ENCODE data around the gene SYMPK. TPM values are rescaled to one million over a fixed set of nuclear protein-coding genes. Genes with fewer than 3 reads are reported as not detected.
"Not testable (repeated sequence)": the region's sequence is repeated elsewhere in the genome, so short reads cannot be mapped to it uniquely, and the experiment has no call there.

The SYMPK gene
- total RNA-seq, 1 donor from 2014 or later: 58.0 TPM

DNA sequence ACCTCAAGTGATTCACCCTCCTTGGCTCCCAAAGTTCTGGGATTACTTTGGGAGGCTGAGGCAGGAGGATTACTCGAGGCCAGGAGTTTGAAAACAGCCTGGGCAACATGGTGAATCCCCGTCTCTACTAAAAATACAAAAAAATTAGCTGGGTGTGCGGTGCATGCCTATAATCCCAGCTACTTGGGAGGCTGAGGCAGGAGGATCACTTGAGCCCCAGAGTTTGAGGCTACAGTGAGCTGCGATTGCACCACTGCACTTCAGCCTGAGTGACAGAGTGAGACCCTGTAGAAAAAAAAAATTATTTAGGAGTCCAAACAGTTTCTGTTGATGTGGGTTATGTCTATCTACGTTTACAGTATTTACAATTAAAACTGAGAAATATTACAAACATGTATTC is 7.9 kb upstream of the SYMPK start:
- DNase-seq (ENCODE audit: extremely low read depth, low read depth, low spot score): no peak

DNA sequence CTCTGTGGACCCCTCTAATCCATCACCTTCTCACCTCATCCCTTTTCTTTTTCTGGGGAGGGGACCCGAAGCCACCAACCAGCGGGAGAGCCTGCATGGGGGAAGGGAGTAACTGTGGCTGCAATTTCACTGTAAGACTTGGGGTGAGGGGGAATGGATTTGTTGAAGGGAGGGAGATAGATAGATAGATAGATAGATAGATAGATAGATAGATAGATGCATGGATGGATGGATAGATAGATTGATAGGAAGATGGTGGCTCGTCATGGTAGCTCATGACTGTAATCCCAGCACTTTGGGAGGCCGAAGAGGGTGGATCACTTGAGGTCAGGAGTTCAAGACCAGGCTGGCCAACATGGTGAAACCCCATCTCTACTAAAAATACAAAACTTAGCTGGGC is 4.3 kb upstream of the SYMPK start:
- DNase-seq (ENCODE audit: extremely low read depth, low read depth, low spot score): not testable (repeated sequence)

DNA sequence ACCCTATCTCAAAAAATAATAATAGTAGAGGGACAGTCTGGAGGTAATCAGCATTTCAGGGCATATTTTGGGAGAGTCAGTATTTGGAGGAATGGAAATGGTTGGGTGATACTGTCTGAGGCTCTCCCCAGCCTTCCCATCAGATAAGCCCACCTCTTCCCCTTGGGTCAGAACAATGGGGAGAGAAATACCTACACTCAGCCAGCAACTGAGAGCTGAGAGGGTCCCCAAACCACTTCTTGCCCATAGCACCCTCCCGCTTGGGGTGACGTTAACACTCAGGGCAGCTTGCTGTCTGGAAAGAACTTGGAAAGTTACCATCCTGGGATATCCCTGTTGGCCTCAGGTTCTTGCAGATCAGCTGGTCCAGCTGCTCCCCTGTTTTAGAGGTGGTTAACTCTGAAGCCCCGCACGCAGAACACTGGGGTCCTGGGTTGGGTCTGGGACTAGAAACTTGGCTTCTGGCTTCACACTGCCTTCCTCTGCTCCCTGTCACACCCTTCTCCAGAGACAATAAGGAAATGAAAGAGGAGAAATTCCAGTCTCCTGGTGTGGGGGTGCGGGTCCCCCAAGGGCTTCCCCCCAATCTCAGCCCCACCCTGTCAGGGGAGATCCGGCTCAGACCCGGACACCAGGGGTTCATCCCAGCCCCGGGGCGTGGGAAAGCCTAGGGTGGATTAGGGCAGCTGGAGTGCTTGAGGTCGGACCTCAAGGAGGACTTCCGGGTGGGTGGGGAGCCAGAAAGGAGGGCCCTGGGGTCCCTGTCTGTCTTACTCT is 3.6 kb upstream of the SYMPK start:
- no peak for DNase-seq (ENCODE audit: extremely low read depth, low read depth, low spot score)

DNA sequence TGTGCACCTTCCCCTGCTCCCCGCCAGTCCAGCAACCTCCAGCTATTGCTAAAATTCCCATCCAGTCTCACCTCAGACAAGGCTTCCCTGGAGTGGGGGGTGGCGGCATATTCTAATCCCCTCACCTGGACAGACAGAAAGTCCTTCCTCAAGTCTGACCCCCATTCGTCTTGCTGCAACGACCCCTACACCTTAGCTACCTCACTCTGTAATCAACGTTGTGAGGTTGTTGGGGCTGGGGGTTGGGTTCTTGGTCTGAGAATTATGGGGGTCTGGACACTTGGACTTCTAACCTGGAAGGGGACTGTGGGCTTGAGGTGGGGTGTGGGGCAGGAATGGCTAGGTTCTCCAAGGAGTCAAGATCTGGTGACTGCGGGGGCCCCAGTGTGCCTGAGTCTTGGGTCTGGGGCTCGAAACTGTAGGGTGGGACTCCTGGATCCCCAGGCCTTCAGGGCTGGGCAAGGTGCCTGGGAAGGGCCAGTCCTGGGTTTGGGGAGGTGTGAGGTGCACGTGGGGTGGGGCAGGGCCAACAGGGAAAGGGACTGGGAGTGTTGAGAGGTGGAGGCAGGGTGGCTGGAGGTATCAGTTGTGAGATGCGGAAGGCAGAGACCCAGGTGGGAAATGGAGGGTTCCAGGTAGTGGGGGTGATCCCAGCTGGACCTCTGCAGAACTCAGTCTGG is 2.5 kb upstream of the SYMPK start:
- DNase-seq (ENCODE audit: extremely low read depth, low read depth, low spot score): no peak

DNA sequence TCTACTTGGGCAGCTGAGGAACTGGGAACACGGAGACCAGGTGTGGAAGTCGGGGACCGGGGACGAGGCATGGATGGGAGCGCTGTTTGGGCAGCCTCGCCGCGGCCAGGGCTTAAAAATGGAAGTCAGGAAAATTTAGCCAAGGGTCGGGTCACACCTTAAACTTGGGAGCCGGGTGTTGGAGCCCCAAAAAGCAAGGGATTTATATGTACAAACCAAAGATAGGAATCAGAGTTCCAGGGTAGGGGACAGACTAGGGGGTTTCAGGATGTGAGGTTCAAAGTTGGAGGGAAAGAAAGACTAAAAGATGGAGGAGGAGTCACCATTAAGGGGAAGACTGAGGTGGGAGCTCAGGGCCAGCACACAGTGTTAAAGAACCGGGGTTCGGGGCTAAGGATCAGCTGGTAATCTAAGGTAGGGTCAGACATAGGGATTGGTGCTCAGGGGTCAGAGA is 1.7 kb upstream of the SYMPK start:
- DNase-seq (ENCODE audit: extremely low read depth, low read depth, low spot score): no peak

DNA sequence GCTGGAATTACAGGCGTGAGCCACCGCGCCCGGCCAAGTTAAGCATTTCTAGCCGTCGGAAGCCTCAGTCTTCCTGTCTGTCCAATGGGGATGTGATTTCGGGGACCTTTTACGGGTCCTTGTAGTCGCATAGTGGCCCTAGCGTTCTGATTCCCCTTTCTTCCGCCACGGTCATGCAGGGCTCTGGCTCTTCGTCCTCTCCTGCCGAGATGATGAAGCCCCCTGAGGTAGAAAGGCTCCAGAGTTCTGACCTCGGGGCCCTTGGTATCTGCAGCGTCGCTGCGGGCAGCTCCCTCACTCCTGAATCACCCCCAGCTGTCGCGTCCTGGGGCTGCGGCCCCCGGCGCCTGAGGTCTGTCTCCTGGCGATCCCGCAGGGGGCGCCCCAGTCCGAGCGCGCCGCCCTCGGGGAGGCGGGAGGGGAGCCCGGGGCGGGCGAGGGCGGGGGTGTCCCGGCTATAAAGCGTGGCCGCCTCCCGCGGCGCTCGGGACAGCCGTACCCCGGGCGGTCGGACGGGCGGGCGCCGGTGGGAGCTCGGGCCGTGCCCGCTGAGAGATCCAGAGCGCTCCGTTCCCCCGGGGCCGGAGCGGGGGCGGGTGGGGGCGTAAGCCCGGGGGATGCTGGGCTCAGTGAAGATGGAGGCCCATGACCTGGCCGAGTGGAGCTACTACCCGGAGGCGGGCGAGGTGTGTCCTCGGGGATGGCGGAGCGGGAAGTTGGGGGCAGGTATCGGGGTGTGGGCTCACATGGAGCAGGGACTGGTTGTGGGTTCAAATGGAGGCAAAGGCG is 1.1 kb upstream of the SYMPK start, which contains the start of gene FOXA3:
Gene FOXA3, plus strand, starts transcription at position 487 of the 789 bp plus-strand sequence. Its CDS starts 131 bp downstream, at position 618.
- DNase-seq (ENCODE audit: extremely low read depth, low read depth, low spot score): no peak

DNA sequence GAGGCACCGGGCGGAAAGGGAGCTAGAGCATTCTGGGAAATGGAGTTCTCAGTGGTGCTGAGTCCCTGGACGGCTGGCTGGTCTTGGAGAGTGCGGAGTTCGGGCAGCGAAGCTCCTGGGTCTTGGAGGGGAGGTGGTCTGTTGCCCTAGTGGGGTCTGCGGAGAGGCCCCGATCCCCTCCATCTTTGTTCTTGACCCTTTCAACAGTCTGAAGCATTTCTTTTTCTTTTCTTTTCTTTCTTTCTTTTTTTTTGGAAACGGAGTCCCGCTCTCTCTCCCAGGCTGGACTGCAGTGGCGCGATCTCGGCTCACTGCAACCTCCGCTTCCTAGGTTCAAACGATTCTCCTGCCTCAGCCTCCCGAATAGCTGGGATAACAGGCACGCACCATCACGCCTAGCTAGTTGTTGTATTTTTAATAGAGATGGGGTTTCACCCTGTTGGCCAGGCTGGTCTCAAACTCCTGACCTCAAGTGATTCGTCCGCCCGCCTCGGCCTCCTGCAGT is 440 bp upstream of the SYMPK start:
- DNase-seq (ENCODE audit: extremely low read depth, low read depth, low spot score): no peak

DNA sequence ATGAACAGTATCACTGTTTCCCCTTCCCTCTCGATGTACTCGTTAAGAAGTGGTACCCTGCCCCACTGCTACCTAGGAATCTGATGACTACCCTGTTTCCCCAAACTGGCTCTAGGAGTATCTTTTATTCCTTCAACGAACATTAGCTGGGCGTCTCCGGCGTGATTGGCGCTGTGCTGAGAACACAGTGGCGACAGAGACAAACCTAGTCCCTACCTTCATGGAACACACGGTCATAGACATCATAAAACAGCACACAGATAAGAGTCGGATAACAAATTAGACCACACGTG is 730 bp downstream of the SYMPK start:
- DNase-seq (ENCODE audit: extremely low read depth, low read depth, low spot score): no peak

DNA sequence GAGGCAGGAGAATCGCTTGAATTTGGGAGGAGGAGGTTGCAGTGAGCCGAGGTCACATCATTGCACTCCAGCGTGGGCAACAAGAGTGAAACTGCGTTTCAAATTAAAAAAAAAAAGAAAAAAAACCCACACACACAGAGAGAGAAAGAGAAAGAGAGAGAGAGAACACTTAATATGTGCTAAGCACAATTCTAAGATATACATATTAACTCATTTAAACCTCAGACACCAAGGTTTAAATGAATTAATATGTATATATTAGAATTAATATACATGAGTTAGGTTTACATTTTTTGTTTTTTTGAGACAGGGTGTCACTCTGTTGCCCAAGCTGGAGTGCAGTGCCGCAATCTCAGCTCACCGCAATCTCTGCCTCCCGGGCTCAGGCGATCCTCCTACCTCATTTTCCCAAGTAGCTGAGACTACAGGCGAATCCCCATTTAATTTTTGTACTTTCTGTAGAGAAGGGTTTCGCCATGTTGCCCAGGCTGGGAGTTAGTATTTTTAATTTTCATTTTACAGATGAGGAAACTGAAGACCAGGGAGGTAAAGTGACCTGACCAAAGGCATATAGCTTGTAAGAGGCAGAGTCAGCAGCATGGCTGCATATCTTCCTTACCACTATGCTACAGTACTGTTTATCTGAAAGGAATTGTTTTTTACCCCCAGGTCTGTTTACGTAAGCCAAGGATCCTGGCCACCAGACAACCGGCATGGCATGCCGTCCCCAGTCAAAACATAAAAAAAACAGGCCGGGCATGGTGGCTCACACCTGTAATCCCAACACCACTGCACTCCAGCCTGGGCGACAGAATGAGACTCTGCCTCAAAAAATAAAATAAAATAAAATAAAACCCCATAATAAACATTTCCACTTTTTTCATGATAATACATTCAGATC is 2.3 kb downstream of the SYMPK start:
- no peak for DNase-seq (ENCODE audit: extremely low read depth, low read depth, low spot score)

DNA sequence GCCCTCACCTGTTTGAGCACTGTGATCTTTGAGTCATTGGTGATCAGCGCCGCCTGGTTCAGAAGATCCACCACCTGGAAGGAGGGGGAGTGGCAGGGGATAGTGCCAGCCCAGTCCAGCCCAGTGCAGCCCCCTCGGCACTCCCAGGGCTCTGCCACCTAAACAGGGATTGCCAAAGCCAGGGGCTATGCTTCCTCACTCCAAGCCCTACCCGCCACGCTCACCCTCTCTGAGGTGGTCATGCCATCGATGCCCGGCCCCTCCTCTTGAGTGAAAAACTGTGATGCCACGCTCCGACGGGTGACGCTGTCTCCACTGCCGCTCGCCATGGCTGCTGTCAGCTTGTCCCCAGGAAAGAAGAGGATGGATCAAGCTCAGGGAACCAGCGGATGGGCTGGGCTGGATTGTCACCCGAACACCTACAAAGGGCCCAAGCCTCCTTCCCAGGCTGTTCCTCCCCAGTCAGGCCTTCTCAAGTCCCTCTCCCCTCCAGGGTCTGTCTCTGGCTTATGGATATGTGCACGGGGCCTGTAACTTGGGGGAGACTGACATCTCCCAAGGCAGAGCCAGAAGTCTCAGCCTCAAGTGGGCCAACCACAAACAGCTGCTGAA is 8.7 kb downstream of the SYMPK start:
- no peak for DNase-seq (ENCODE audit: extremely low read depth, low read depth, low spot score)

DNA sequence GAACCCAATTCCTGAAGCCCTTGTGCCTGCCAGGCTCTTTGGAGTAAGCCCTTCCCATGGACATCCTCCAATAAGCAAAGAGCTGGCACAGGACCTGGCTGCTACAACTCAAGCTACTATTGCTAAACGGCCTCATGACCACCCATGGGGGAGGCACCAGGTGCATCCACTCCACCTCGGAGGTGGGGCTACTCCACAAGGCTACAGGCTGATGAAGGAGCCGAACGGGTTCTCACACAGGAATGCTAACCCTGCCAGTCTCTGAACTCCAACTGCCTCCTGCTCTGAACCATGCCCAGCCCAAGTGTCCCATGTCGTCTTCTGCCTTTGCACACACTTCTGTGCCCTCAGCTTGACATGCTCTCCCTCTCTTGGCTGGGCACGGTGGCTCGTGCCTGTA is 10.0 kb downstream of the SYMPK start:
- DNase-seq (ENCODE audit: extremely low read depth, low read depth, low spot score): no peak

DNA sequence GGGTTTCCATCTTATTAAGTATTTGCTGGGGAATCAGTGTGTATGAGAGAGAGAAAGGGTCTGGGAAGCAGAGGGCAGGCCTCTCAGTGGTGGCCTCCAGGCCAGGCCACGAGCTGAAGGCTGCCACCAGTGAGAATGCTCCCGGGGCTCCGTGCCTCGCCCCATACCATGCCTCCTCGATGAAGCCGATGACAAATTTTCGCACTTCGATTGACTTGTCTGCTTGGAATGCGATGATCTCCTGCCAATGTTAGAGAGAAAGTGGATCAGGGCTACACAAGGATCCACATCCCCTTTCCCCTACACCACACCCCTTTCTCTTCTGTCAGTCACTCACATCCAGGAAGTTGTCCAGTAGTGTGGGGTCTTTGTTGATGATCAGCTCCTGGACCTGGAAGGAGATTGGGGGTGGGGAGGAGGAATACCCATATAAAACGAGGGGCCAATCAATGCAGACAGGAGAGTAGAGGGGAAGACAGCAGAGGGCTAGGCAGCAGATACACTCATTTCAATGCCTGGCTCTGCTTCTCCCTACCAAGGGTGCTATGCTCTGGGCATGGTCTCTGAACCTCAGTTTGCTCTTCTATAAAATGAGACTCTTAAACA is 10.7 kb downstream of the SYMPK start:
- no peak for DNase-seq (ENCODE audit: extremely low read depth, low read depth, low spot score)

DNA sequence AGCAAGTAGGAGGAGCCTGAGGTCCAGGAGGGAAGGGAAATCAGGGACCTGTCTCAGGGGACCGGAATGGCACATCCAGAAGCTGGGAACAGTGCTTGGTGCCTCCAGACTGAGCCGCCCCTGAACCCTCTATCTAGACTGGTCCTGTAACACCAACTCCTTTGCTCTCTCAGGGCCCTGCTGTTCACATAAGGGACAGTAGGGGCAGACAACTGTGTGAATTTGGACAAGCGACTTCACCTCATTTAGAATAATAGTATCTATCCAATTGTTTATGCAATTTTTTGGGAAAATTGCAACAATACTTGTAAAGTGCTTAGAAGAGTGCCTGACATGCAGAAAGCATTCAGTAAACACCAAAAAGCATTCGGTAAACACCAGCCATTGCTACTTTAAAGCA is 14.0 kb downstream of the SYMPK start:
- DNase-seq (ENCODE audit: extremely low read depth, low read depth, low spot score): no peak

DNA sequence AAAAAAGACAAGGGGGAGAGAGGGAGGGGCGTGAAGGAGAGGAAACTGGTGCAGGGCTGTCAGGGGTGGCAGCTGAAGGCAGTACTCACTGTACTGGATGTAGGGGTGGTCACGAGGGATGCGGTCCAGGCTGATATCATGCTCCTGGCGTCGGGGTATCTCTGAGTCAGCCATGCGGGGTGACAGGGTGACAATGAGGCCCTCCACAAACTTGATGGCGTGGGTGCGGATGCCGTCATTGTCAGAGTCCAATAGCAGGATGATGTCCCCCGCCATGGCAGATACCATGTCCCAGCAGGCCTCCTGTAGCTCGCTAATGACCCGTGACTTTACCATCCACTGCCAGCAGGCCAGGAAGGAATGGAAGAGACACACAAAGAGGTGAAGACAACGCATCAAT is 15.3 kb downstream of the SYMPK start:
- DNase-seq (ENCODE audit: extremely low read depth, low read depth, low spot score): no peak

DNA sequence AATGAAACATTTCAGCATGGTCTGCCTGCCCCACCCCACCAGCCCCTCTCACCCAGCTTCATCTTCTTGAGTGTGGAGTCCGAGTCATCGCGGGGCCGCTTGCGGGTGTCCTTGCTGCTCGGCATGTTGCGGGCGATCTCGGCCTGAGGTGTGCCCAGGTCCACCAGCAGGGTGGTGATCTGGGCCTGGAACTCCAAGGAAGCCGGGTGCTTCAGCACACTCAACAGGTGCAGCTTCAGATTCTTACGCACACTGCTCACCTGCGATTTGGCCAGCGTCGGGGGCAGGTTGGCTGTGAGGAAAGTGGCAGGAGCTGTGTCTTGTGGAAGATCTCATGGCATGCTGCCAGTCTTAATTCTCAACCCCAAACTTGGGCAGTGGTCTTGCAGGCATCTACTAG is 20.7 kb downstream of the SYMPK start:
- no peak for DNase-seq (ENCODE audit: extremely low read depth, low read depth, low spot score)

DNA sequence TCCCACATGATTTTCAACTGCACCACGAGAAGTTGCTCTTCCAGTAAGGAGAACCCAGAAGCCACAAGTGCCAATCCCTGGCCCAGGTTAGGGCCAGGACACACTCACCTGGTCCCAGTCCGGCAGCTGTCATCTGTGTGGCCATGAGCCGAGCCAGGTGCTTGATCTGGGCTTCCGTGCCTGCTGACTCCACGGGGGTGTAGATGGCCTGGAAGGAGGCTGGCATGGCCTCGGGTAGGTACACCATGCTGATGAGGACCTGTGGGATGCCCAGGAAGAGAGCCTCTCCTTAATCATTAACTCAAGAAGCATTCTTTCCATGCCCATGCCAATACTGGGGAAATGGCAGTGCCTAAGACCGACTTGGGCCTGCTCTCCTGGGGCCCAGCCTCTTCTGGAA is 28.0 kb downstream of the SYMPK start:
- no peak for DNase-seq (ENCODE audit: extremely low read depth, low read depth, low spot score)

DNA sequence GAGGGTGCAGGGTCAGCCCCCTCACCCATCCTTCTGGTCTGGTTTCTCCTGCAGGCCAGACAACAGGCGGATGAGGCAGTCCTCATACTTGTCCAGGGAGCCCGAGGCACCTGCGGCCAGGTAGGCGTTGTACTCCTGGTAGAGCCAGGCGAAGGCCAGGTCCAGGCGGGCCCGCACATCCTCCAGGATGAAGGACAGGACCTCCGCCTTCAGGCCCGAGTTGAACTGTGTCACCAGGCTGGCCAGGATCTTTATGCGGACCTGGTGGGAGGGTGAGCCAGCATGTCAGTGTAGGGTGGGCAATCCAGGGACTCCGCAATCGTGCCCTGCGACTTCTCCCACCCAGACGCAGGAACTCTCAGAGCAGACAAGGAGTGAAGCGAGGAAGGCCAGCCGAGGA is 34.0 kb downstream of the SYMPK start:
- no peak for DNase-seq (ENCODE audit: extremely low read depth, low read depth, low spot score)

DNA sequence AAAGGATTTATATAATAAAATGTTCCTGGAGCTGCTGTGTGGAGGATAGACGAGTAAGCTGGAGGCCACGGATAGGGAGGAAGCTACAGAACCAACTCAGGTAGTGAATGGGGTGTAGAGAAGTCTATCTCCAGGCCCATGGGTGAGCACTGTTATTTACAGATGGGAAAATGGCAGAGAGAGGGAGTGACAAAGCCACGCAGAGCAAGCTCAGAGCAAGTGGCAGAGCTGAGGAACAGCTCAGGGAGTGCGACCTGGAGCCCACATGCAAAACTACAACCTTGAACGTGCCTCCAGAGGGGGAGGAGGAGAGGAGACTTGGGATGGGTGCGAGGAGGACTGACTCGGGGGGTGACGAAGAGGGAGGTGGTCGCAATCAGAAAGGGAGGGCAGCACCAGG is 34.4 kb downstream of the SYMPK start:
- DNase-seq (ENCODE audit: extremely low read depth, low read depth, low spot score): no peak

DNA sequence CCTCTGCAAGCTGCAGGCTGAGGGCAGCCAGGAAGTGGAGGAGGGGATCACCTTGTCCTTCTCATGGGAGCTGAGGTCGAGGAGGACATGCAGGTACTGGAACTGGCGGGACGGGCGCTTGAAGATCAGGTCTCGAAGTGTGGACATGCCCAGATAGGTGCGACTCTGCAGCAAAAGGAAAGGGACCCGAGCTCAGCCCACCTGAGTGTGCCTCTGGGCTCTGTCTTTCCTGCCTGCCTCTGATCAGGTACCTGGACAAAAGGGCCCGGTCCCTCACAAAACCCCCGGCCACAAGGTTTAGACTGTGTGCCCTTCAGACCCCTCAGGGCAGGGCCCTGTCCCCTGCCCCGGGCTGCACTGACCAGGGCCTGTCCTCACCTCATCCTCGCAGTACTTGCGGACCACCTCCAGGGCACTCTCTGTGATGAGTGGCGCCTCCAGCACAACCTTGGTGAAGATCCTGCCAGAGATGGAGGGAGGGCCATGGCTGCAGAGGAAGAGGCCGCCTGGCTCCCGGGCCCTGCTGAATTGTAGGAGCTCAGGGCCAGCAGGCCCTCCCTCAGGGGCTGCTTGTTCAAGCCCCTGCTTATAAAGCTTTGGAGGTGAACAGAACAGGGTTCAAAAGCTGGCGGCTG is 35.4 kb downstream of the SYMPK start:
- no peak for DNase-seq (ENCODE audit: extremely low read depth, low read depth, low spot score)
